ENCODE data around the gene ARMC3. TPM values are rescaled to one million over a fixed set of nuclear protein-coding genes. Genes with fewer than 3 reads are reported as not detected.

ARMC3 gene
- total RNA-seq, 1 donor from 2014 or later, result 0.83 TPM

- no peaks in the 10 kb centered on the region for H3K36me3 Mint-ChIP-seq
Observed at GRCh38 chr10:22977751-22978150, 49.9 kb downstream of the ARMC3 start.

GRCh38 chr10:22978287-22978686, 50.4 kb downstream of the ARMC3 start:
- TF ChIP-seq CTCF (IDR thresholded peaks at IDR 0.05; ENCODE audit: unreplicated experiment), result no peak
- no peak overlapping the region for H3K27ac Mint-ChIP-seq
- peaks cover 4% of the 10 kb centered on the region for H3K9me3 Mint-ChIP-seq
- no peaks in the 10 kb centered on the region for H3K27me3 Mint-ChIP-seq (ENCODE audit: low read depth)
- no peak overlapping the region for H3K4me3 Mint-ChIP-seq
- peaks cover 22% of the 10 kb centered on the region for H3K4me1 Mint-ChIP-seq
- no peaks in the 10 kb centered on the region for H3K36me3 Mint-ChIP-seq
- no peak for DNase-seq (ENCODE audit: low spot score in 2 of 2, unreplicated experiment in 2 of 2)

More at GRCh38 chr10:22977751-22978150, 49.9 kb downstream of the ARMC3 start:
- Mint-ChIP-seq H3K4me1 (peaks cover 18% of the 10 kb centered on the region), H3K27ac (no peak overlapping the region), H3K27me3 (ENCODE audit: low read depth) (no peaks in the 10 kb centered on the region), H3K4me3 (no peak overlapping the region), H3K9me3 (peaks cover 4% of the 10 kb centered on the region)
- DNase-seq (ENCODE audit: low spot score in 2 of 2, unreplicated experiment in 2 of 2), result no peak
- no peak for TF ChIP-seq CTCF (IDR thresholded peaks at IDR 0.05; ENCODE audit: unreplicated experiment)

GRCh38 chr10:22978918-22979317, 51.1 kb downstream of the ARMC3 start:
- Mint-ChIP-seq H3K9me3 (peaks cover 4% of the 10 kb centered on the region), H3K4me3 (no peak overlapping the region), H3K27ac (no peak overlapping the region), H3K27me3 (ENCODE audit: low read depth) (no peaks in the 10 kb centered on the region), H3K36me3 (no peaks in the 10 kb centered on the region), H3K4me1 (peaks cover 22% of the 10 kb centered on the region)
- no peak for TF ChIP-seq CTCF (IDR thresholded peaks at IDR 0.05; ENCODE audit: unreplicated experiment)
- no peak for DNase-seq (ENCODE audit: low spot score in 2 of 2, unreplicated experiment in 2 of 2)

- H3K36me3 Mint-ChIP-seq, result no peaks in the 10 kb centered on the region
- H3K9me3 Mint-ChIP-seq, result peaks cover 4% of the 10 kb centered on the region
- DNase-seq (ENCODE audit: low spot score in 2 of 2, unreplicated experiment in 2 of 2), result no peak
- no peak overlapping the region for H3K27ac Mint-ChIP-seq
- H3K27me3 Mint-ChIP-seq (ENCODE audit: low read depth), result no peaks in the 10 kb centered on the region
- no peak overlapping the region for H3K4me3 Mint-ChIP-seq
- H3K4me1 Mint-ChIP-seq, result peaks cover 29% of the 10 kb centered on the region
- TF ChIP-seq CTCF (IDR thresholded peaks at IDR 0.05; ENCODE audit: unreplicated experiment), result no peak
Observed at GRCh38 chr10:22980822-22981221, 53.0 kb downstream of the ARMC3 start.

GRCh38 chr10:22984066-22984465, 56.2 kb downstream of the ARMC3 start:
- Mint-ChIP-seq H3K4me1 (peaks cover 28% of the 10 kb centered on the region), H3K9me3 (no peaks in the 10 kb centered on the region), H3K36me3 (no peaks in the 10 kb centered on the region), H3K27me3 (ENCODE audit: low read depth) (no peaks in the 10 kb centered on the region), H3K4me3 (no peak overlapping the region), H3K27ac (no peak overlapping the region)
- no peak for TF ChIP-seq CTCF (IDR thresholded peaks at IDR 0.05; ENCODE audit: unreplicated experiment)
- no peak for DNase-seq (ENCODE audit: low spot score in 2 of 2, unreplicated experiment in 2 of 2)
